Pancreas (tissue), 10 donors: Measurements from ENCODE around the gene TMPRSS6. TPM values are rescaled to one million over a fixed set of nuclear protein-coding genes. Genes with fewer than 3 reads are reported as not detected.

Experiments used
- ATAC-seq, 4 donors: fragments of 200-7000 bp; cut with Tn5 transposase; one replicate each; pipeline versions ENCODE4 v1.8.0 to v1.9.1; 2020; ENCODE audit warnings: mild to moderate bottlenecking in 4 of 4, moderate library complexity in 4 of 4
- DNase-seq, 6 donors: peaks; one replicate each; pipeline ENCODE4 v3.0.0-alpha.2; 2020
- FAIRE-seq: peaks from 2 replicates; lab custom pipeline; 2012; peaks lifted over from hg19 to GRCh38; lab: Jason Lieb, UNC
- H3K27ac ChIP-seq, 4 donors: fragments of 200-600 bp; sonication (generic); 1 replicate in 3 of 4; 2 replicates in 1 of 4; pipeline versions ENCODE4 v1.5.0 to v1.8.0; 2020
- H3K27me3 ChIP-seq, 4 donors: fragments of 200-600 bp; one replicate each; pipeline ENCODE4 v1.8.0; 2021
- H3K36me3 ChIP-seq, 3 donors: fragments of 200-600 bp; sonication (generic) in 1 of 3; one replicate each; pipeline versions ENCODE4 v1.5.0 to v1.8.0; 2020 to 2021
- H3K4me1 ChIP-seq, 3 donors: fragments of 200-600 bp; one replicate each; pipeline ENCODE4 v1.8.0; 2021
- H3K4me3 ChIP-seq, 4 donors: fragments of 200-600 bp; sonication (generic) in 2 of 4; one replicate each; pipeline versions ENCODE4 v1.5.0 to v1.8.0; 2020 to 2021
- H3K9me3 ChIP-seq, 4 donors: fragments of 200-600 bp; one replicate each; pipeline ENCODE4 v1.8.0; 2021
- WGBS, 2 donors: extraction: QIAGEN DNeasy Blood & Tissue Kit; methylation state at CpG; one replicate each; pipeline ENCODE4 v1.1.7; 2013; 5-methylcytosine and 5-hydroxymethylcytosine counted together
- intact Hi-C, 3 donors: fragments of 100-400 bp; cut with DNase I; formaldehyde crosslinking; loops; one replicate each; pipeline versions ENCODE4 v1.11.1 to v1.14.2; 2022
- polyA plus RNA-seq, 2 donors: library from polyadenylated mRNA; stranded (reverse); fragments of 200-250 nt; gene quantifications; one replicate each; pipeline ENCODE4 v1.2.3, GENCODE V29; 2013
- total RNA-seq, 6 donors: library from RNA; stranded (reverse); fragmentation: NEBNext Ultra II Directional in 4 of 6; extraction: Animal tissue kit (Norgen Biotek cat#: 25700) in 4 of 6; gene quantifications; one replicate each; pipeline versions ENCODE4 v1.2.1 to v1.2.4, GENCODE V29; 2021 to 2023
- TF ChIP-seq, protein P1 (sequence below), 4 donors: fragments of 200-600 bp; sonication (generic) in 3 of 4; IDR thresholded peaks; one replicate each; pipeline versions ENCODE4 v1.5.0 to v1.8.0; 2021; ENCODE audit warnings: antibody characterized with exemption in 4 of 4
- donor health status: healthy with polysubstance abuse.
- donor health status: DM: no; HTN: no; CAD: no; lungs with moderate emphysema.
- donor health status: DM: no; HTN: no; CAD: no.
- donor health status: control.
- donor health status: control.
- donor health status: Bipolar disorder and iron deficiency.
- donor health status: DM: yes; HTN: yes; CAD: no.
- donor health status: DM: no; HTN: no; CAD: no.
- donor health status: DM: no; HTN: no; CAD: no.
- donor health status: DM: yes; HTN: yes; CAD: no.

Gene TMPRSS6
- total and polyA plus RNA-seq, 8 donors = 0.13 to 3.1 (median 0.33) TPM

DNA sequence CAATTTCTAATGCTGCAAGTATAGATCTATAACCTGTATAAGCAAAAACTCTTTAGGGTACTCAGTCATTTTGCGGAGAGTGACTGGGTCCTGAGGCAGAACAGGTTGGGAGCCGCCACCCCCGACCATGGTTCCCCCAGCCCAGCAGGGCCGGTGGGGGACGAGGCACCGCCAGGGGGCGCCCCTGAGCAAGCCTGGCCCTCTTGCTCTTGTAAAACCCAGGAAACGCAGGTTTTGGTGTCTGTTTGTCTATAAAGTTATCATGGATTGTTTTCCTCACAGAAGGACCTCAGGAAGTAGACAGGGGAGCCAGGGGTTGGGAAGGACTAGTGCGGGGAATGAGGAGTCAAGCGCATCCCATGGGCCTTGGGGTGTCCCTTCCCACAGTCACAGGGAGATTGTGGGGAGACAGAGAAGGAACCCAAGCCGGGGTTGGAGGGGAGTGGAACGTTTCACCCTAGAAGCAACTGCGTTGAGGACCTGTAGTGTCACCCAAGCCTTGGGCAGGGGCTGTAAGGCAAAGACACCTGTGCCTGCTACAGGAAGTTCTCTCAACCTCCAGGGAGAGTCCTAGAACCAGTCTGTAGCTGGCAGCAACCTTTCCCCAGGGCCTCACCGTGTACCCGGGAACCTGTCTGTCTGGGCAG, 31.6 kb downstream of the TMPRSS6 start:
- H3K9me3 ChIP-seq = no peaks in the 10 kb centered on the region
- ATAC-seq (peak; percentile 68 to 81 (median 74)), DNase-seq (peak in 4 of 6 donors; percentile 26 to 89 (median 61)), FAIRE-seq (no peak)
- no peaks in the 10 kb centered on the region for H3K36me3 ChIP-seq
- H3K4me3 ChIP-seq = no peak overlapping the region
- no peaks in the 10 kb centered on the region for H3K4me1 ChIP-seq
- WGBS, 2 donors = 19 to 21% methylated on average over 15 of the region's 15 CpGs
- TF ChIP-seq, protein P1, sequence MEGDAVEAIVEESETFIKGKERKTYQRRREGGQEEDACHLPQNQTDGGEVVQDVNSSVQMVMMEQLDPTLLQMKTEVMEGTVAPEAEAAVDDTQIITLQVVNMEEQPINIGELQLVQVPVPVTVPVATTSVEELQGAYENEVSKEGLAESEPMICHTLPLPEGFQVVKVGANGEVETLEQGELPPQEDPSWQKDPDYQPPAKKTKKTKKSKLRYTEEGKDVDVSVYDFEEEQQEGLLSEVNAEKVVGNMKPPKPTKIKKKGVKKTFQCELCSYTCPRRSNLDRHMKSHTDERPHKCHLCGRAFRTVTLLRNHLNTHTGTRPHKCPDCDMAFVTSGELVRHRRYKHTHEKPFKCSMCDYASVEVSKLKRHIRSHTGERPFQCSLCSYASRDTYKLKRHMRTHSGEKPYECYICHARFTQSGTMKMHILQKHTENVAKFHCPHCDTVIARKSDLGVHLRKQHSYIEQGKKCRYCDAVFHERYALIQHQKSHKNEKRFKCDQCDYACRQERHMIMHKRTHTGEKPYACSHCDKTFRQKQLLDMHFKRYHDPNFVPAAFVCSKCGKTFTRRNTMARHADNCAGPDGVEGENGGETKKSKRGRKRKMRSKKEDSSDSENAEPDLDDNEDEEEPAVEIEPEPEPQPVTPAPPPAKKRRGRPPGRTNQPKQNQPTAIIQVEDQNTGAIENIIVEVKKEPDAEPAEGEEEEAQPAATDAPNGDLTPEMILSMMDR (IDR thresholded peaks at IDR 0.05) = peak; percentile 70 to 97 (median 88)
- no peaks in the 10 kb centered on the region for H3K27me3 ChIP-seq
- H3K27ac ChIP-seq = no peak overlapping the region
- intact Hi-C loops = loop anchor here in 2 of 3 donors (10.0 kb wide), 1 partner anchor 127 kb away; no protein-coding TSS in a partner anchor

- DNase-seq (no peak), FAIRE-seq (no peak), ATAC-seq (no peak)
- Histone ChIP-seq H3K27ac (no peak overlapping the region), H3K9me3 (no peaks in the 10 kb centered on the region), H3K4me1 (no peaks in the 10 kb centered on the region), H3K27me3 (no peaks in the 10 kb centered on the region), H3K4me3 (no peak overlapping the region), H3K36me3 (no peaks in the 10 kb centered on the region)
- TF ChIP-seq, protein P1 (IDR thresholded peaks at IDR 0.05) = no peak
- intact Hi-C loops = loop anchor here in 2 of 3 donors (10.0 kb wide), 1 partner anchor 129 kb away; no protein-coding TSS in a partner anchor
- 64 to 72% methylated on average over 9 of the region's 9 CpGs for WGBS, 2 donors
Observed at GRCh38 chr22:37075822-37076433, 33.6 kb downstream of the TMPRSS6 start.

DNA sequence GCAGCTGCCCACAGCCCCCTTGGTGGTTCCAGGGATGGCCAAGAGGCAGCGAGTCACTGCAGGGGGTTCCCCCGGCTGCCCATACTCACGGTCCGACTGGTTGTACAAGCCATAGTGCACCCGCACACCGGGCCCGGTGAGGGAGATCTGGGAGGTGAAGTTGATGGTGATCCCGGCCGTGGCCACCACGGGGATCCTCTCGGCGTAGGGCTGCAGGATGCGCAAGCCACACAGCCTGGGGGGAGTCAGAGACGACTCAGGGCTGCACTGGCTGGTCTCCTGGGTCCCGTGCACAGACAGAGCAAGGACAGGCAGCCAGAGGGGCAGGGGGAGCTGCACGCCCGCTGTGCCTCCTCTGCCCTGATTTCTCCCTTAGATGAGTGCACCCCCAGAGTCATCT, 34.5 kb downstream of the TMPRSS6 start:
- no peaks in the 10 kb centered on the region for H3K4me1 ChIP-seq
- H3K27me3 ChIP-seq = peaks cover 0 to 2% (median 0%) of the 10 kb centered on the region in 4 donors
- intact Hi-C loops = loop anchor here in 2 of 3 donors (10.0 kb wide), 1 partner anchor 130 kb away; no protein-coding TSS in a partner anchor
- DNase-seq (no peak), FAIRE-seq (no peak), ATAC-seq (no peak)
- H3K36me3 ChIP-seq = no peaks in the 10 kb centered on the region
- TF ChIP-seq, protein P1 (IDR thresholded peaks at IDR 0.05) = no peak
- 33 to 36% methylated on average over 17 of the region's 17 CpGs for WGBS, 2 donors
- H3K4me3 ChIP-seq = no peak overlapping the region
- no peak overlapping the region for H3K27ac ChIP-seq
- no peaks in the 10 kb centered on the region for H3K9me3 ChIP-seq

DNA sequence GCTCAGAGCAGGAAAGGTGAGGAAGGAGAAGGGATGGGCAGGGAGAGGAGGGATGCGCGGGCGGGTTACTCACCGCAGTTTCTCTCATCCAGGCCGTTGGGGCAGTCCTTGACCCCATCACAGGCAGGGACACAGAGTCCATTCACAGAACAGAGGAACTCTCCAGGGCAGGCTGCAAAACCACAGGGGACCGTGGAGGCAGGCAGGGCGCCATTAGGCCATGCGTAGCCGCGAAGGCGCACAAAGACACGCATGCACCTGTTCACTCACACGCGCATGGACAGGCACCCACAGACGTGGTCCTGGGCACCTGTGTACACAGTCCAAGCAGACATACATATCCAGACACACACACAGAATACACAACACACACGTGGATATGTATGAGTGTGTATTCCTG, 35.0 kb downstream of the TMPRSS6 start:
- Histone ChIP-seq H3K9me3 (no peaks in the 10 kb centered on the region), H3K27ac (no peak overlapping the region), H3K36me3 (no peaks in the 10 kb centered on the region), H3K4me3 (no peak overlapping the region), H3K27me3 (peaks cover 0 to 5% (median 0%) of the 10 kb centered on the region in 4 donors), H3K4me1 (no peaks in the 10 kb centered on the region)
- TF ChIP-seq, protein P1 (IDR thresholded peaks at IDR 0.05) = no peak
- intact Hi-C loops = loop anchor here in 2 of 3 donors (10.0 kb wide), 1 partner anchor 130 kb away; no protein-coding TSS in a partner anchor
- DNase-seq (no peak), ATAC-seq (no peak), FAIRE-seq (no peak)
- WGBS, 2 donors = 52 to 60% methylated on average over 16 of the region's 16 CpGs
